Measurements from ENCODE around the gene TLR5. TPM values are rescaled to one million over a fixed set of nuclear protein-coding genes. Genes with fewer than 3 reads are reported as not detected.

Gene TLR5
- total RNA-seq, 1 donor from 2014 or later = 0.22 TPM

DNA sequence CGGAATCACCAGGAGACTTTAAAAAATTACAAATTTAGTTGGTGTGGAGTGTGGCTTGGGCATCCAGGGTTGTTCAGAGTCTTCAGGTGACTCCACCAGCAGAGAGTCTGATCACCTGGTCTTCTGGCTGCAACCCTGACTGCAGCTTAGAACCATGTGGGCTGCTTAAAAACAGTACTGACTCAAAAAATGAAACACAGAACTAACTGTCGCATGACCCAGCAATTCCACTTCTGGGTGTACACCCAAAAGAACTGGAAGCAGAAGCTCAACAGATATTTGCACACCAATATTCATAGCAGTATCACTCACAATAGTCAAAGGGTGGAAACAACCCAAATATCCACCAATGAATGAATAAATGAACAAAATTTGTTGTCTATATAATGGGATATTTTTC, 17.3 kb downstream of the TLR5 start:
- no peaks in the 10 kb centered on the region for H3K36me3 Mint-ChIP-seq (ENCODE audit: low read depth)

DNA sequence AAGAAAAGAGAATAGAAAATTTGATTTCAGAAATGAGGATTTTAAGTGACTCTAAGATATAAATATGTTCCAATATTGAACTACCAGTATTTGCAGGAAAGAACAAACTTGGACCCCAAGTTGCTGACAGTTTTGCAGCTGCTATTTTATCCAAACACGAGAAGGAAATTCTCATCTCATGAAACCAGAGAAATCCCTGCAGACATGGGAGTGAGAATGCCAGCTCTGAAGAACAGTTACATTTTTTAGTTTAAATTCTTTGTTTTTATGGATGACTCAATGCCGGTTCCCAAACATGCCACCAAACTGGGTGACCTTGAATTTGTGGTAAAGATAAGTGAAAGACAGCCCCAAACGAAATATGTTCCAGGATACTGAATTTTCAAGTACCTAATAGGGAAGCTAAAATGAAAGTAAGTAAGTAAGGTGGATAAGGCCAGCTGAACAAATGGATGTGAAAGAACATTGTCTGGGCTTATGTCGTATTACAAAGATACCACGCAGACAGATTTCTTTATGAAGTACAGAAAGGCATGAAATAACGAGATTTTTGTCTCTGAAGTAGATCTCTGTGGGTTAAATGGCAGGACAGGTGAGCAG, 19.9 kb downstream of the TLR5 start:
- H3K27me3 Mint-ChIP-seq (ENCODE audit: low read depth) = no peaks in the 10 kb centered on the region
- H3K9me3 Mint-ChIP-seq (ENCODE audit: low read depth) = no peaks in the 10 kb centered on the region
- H3K27ac Mint-ChIP-seq (ENCODE audit: unreplicated experiment) = peak overlapping the region; percentile 70
- TF ChIP-seq, protein P1, sequence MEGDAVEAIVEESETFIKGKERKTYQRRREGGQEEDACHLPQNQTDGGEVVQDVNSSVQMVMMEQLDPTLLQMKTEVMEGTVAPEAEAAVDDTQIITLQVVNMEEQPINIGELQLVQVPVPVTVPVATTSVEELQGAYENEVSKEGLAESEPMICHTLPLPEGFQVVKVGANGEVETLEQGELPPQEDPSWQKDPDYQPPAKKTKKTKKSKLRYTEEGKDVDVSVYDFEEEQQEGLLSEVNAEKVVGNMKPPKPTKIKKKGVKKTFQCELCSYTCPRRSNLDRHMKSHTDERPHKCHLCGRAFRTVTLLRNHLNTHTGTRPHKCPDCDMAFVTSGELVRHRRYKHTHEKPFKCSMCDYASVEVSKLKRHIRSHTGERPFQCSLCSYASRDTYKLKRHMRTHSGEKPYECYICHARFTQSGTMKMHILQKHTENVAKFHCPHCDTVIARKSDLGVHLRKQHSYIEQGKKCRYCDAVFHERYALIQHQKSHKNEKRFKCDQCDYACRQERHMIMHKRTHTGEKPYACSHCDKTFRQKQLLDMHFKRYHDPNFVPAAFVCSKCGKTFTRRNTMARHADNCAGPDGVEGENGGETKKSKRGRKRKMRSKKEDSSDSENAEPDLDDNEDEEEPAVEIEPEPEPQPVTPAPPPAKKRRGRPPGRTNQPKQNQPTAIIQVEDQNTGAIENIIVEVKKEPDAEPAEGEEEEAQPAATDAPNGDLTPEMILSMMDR (IDR thresholded peaks at IDR 0.05) = no peak
- H3K4me1 Mint-ChIP-seq (ENCODE audit: low read depth) = peaks cover 30% of the 10 kb centered on the region
- H3K36me3 Mint-ChIP-seq (ENCODE audit: low read depth) = no peaks in the 10 kb centered on the region
- no peak for DNase-seq (ENCODE audit: low spot score)
- peak overlapping the region; percentile 51 for H3K4me3 Mint-ChIP-seq (ENCODE audit: unreplicated experiment)

More for the DNA sequence above, 17.3 kb downstream of the TLR5 start:
- Mint-ChIP-seq H3K9me3 (ENCODE audit: low read depth) (no peaks in the 10 kb centered on the region), H3K27ac (ENCODE audit: unreplicated experiment) (no peak overlapping the region), H3K27me3 (ENCODE audit: low read depth) (peaks cover 12% of the 10 kb centered on the region), H3K4me1 (ENCODE audit: low read depth) (peaks cover 31% of the 10 kb centered on the region), H3K4me3 (ENCODE audit: unreplicated experiment) (no peak overlapping the region)
- TF ChIP-seq, protein P1 (IDR thresholded peaks at IDR 0.05) = no peak
- DNase-seq (ENCODE audit: low spot score) = no peak

DNA sequence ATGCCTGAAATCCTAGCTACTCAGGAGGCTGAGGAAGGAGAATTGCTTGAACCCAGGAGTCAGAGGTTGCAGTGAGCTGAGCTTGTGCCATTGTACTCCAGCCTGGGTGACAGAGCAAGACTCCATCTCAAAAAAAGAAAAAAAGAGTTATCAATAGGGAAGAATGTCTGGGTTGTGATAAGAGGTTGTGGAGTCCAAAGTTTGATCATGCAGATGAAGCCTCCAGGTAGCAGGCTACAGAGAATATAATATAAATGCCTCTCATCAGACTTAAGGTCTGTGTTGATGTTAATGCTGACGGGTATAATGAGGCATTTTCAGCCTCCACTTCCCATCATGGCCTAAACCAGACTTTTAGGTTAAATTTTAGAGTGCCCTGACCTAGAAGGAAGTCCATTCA, 24.6 kb downstream of the TLR5 start:
- no peaks in the 10 kb centered on the region for H3K27me3 Mint-ChIP-seq (ENCODE audit: low read depth)
- no peak for DNase-seq (ENCODE audit: low spot score)
- no peak overlapping the region for H3K4me3 Mint-ChIP-seq (ENCODE audit: unreplicated experiment)
- H3K4me1 Mint-ChIP-seq (ENCODE audit: low read depth) = peaks cover 29% of the 10 kb centered on the region
- no peaks in the 10 kb centered on the region for H3K36me3 Mint-ChIP-seq (ENCODE audit: low read depth)
- no peak overlapping the region for H3K27ac Mint-ChIP-seq (ENCODE audit: unreplicated experiment)
- no peaks in the 10 kb centered on the region for H3K9me3 Mint-ChIP-seq (ENCODE audit: low read depth)
- TF ChIP-seq, protein P1 (IDR thresholded peaks at IDR 0.05) = no peak

DNA sequence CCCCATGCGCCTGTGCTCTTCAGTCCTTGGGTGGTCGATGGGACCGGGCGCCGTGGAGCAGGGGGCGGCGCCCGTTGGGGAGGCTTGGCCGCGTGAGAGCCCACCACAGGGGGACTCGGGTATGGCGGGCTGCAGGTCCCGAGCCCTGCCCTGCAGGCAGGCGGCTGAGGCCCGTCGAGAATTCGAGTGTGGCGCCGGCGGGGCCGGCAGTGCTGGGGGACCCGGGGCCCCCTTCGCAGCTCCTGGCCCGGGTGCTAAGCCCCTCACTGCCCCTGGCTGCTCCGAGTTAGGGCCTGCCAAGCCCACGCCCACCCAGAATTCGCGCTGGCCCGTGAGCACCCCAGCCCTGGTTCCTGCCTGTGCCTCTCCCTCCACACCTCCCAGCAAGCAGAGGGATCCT, 26.1 kb downstream of the TLR5 start:
- H3K27ac Mint-ChIP-seq (ENCODE audit: unreplicated experiment) = no peak overlapping the region
- no peak for DNase-seq (ENCODE audit: low spot score)
- peaks cover 3% of the 10 kb centered on the region for H3K27me3 Mint-ChIP-seq (ENCODE audit: low read depth)
- H3K9me3 Mint-ChIP-seq (ENCODE audit: low read depth) = no peaks in the 10 kb centered on the region
- peaks cover 15% of the 10 kb centered on the region for H3K4me1 Mint-ChIP-seq (ENCODE audit: low read depth)
- H3K4me3 Mint-ChIP-seq (ENCODE audit: unreplicated experiment) = no peak overlapping the region
- TF ChIP-seq, protein P1 (IDR thresholded peaks at IDR 0.05) = no peak
- H3K36me3 Mint-ChIP-seq (ENCODE audit: low read depth) = no peaks in the 10 kb centered on the region

DNA sequence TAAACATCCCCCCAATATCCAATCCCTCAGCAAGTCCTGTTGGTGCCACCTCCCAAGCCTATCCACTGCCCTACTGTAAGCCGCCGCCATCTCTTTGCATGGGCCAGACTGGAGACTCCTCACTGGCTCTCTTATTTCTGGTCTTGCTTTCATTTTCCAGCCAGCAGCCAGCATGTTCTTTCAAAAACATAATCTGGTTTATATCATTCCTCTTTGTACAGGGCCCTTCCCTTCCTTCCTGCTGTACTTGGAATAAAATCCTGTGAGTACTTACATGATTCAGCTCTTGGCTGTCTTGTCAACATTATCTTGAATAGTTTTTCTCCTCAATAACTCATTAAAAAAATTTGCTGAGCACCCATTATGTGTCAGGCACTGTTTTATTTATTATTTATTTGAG, 28.2 kb downstream of the TLR5 start:
- peaks cover 16% of the 10 kb centered on the region for H3K27me3 Mint-ChIP-seq (ENCODE audit: low read depth)
- peaks cover 12% of the 10 kb centered on the region for H3K4me1 Mint-ChIP-seq (ENCODE audit: low read depth)
- no peak overlapping the region for H3K4me3 Mint-ChIP-seq (ENCODE audit: unreplicated experiment)
- DNase-seq (ENCODE audit: low spot score) = no peak
- TF ChIP-seq, protein P1 (IDR thresholded peaks at IDR 0.05) = no peak
- H3K9me3 Mint-ChIP-seq (ENCODE audit: low read depth) = no peaks in the 10 kb centered on the region
- no peaks in the 10 kb centered on the region for H3K36me3 Mint-ChIP-seq (ENCODE audit: low read depth)
- H3K27ac Mint-ChIP-seq (ENCODE audit: unreplicated experiment) = peak overlapping the region; percentile 64

Measured in chondrocyte (in vitro differentiated cells).